PC-9 (cell line): Measurements from ENCODE around the gene NXT1. TPM values are rescaled to one million over a fixed set of nuclear protein-coding genes. Genes with fewer than 3 reads are reported as not detected.

Source experiments
- BruUV-seq: library from RNA; stranded (reverse); fragments of 400-500 nt; replicated peaks from 2 replicates; lab custom pipeline; 2021; lab: Mats Ljungman, UMichigan
- CTCF ChIA-PET: fragments of 300-600 bp; sonication (Branson Sonifier 250); formaldehyde crosslinking; loops from one replicate; lab custom pipeline; 2022; ENCODE audit warnings: antibody characterized with exemption; lab: Charles Lee
- POLR2A ChIA-PET: fragments of 300-600 bp; sonication (Branson Sonifier 250); formaldehyde crosslinking; loops from one replicate; lab custom pipeline; 2022; ENCODE audit warnings: antibody characterized with exemption; ENCODE audit not compliant: unreplicated experiment; lab: Charles Lee
- DNase-seq, 2 experiments: peaks; one replicate each; pipeline versions ENCODE4 v3.0.0 to v3.0.0-alpha.2; 2015 to 2022; ENCODE audit warnings: mixed read lengths in 1 of 2
- H2AFZ ChIP-seq: fragments of 200-600 bp; sonication (generic); 2 replicates; pipeline ENCODE4 v1.8.1; 2017; ENCODE audit warnings: antibody characterized with exemption
- H3F3A ChIP-seq: fragments of 200-600 bp; sonication (generic); 2 replicates; pipeline ENCODE4 v1.8.1; 2017; ENCODE audit warnings: antibody characterized with exemption, mild to moderate bottlenecking, low read depth; ENCODE audit not compliant: insufficient read depth
- H3K27ac ChIP-seq: fragments of 200-600 bp; sonication (generic); 2 replicates; pipeline ENCODE4 v1.6.1; 2016; ENCODE audit warnings: mixed run types
- H3K27me3 ChIP-seq: fragments of 200-600 bp; sonication (generic); 2 replicates; pipeline ENCODE4 v1.6.1; 2016; ENCODE audit warnings: low read depth, mixed run types; ENCODE audit not compliant: insufficient read depth
- H3K36me3 ChIP-seq: fragments of 200-600 bp; sonication (generic); 2 replicates; pipeline ENCODE4 v1.6.1; 2016; ENCODE audit warnings: low read depth, mixed run types
- H3K4me1 ChIP-seq: fragments of 200-600 bp; sonication (generic); replicated peaks from 2 replicates; pipeline ENCODE4 v1.6.1; 2016; ENCODE audit warnings: mixed run types; ENCODE audit not compliant: insufficient read depth
- H3K4me2 ChIP-seq: fragments of 200-600 bp; sonication (generic); 2 replicates; pipeline ENCODE4 v1.6.1; 2017; ENCODE audit warnings: mixed run types
- H3K4me3 ChIP-seq: fragments of 200-600 bp; sonication (generic); 2 replicates; pipeline ENCODE4 v1.6.1; 2016; ENCODE audit warnings: mixed run types
- H3K79me2 ChIP-seq: fragments of 200-600 bp; sonication (generic); 2 replicates; pipeline ENCODE4 v1.6.1; 2017; ENCODE audit warnings: low read depth, mixed run types
- H3K9me2 ChIP-seq: fragments of 200-600 bp; sonication (generic); 2 replicates; pipeline ENCODE4 v1.8.1; 2017; ENCODE audit warnings: mild to moderate bottlenecking; ENCODE audit not compliant: insufficient read depth
- H3K9me3 ChIP-seq: fragments of 200-600 bp; sonication (generic); 2 replicates; pipeline ENCODE4 v1.8.1; 2016; ENCODE audit warnings: low read depth; ENCODE audit not compliant: insufficient read depth
- H4K20me1 ChIP-seq: fragments of 200-600 bp; sonication (generic); 2 replicates; pipeline ENCODE4 v1.8.1; 2017; ENCODE audit not compliant: insufficient read depth
- CTCF ChIP-seq: fragments of 200-600 bp; sonication (generic); conservative IDR thresholded peaks from 2 replicates; pipeline ENCODE4 v1.6.1; 2017; ENCODE audit warnings: mixed run types, antibody characterized with exemption, mild to moderate bottlenecking, moderate library complexity
- EZH2 ChIP-seq: fragments of 200-600 bp; sonication (generic); IDR thresholded peaks from 2 replicates; pipeline ENCODE4 v1.8.0; 2017; ENCODE audit warnings: antibody characterized with exemption, low read depth
- intact Hi-C: fragments of 100-400 bp; cut with micrococcal nuclease; formaldehyde crosslinking; loops from one replicate; pipeline ENCODE4 v1.10.0; 2022; ENCODE audit not compliant: unreplicated experiment
- total RNA-seq: library from RNA; stranded (reverse); gene quantifications from 2 replicates; pipeline ENCODE4 v1.2.3, GENCODE V29; 2021

Gene NXT1
- total RNA-seq, 1 experiment from 2014 or later, result 29.8 TPM

GRCh38 chr20:23379772-23380171, 29.2 kb downstream of the NXT1 start:
- Histone ChIP-seq H3K27me3 (no peaks in the 10 kb centered on the region), H3K9me2 (no peaks in the 10 kb centered on the region), H3K4me2 (no peak overlapping the region), H3K79me2 (no peaks in the 10 kb centered on the region), H3K27ac (no peak overlapping the region), H4K20me1 (no peaks in the 10 kb centered on the region), H3K36me3 (peaks cover 34% of the 10 kb centered on the region), H3K4me1 (no peaks in the 10 kb centered on the region), H3K9me3 (peaks cover 6% of the 10 kb centered on the region; the same call in 1 of the 2 replicates), H3K4me3 (no peak overlapping the region), H3F3A (no peaks in the 10 kb centered on the region), H2AFZ (no peak overlapping the region)
- BruUV-seq, result no TSS peak
- TF ChIP-seq EZH2, result no peak
- no peak for TF ChIP-seq CTCF
- DNase-seq, result no peak
- intact Hi-C loops, result no loop called here
- CTCF ChIA-PET, result no interaction called here
- POLR2A ChIA-PET, result no interaction called here

GRCh38 chr20:23381876-23382275, 31.3 kb downstream of the NXT1 start:
- ChIA-PET CTCF (no interaction called here), POLR2A (no interaction called here)
- H3F3A ChIP-seq, result no peaks in the 10 kb centered on the region
- no peak for TF ChIP-seq EZH2
- no peak for TF ChIP-seq CTCF
- no peaks in the 10 kb centered on the region for H3K9me2 ChIP-seq
- peaks cover 26% of the 10 kb centered on the region for H3K36me3 ChIP-seq
- no peak overlapping the region for H3K4me2 ChIP-seq
- no TSS peak for BruUV-seq
- H3K79me2 ChIP-seq, result no peaks in the 10 kb centered on the region
- no peaks in the 10 kb centered on the region for H3K27me3 ChIP-seq
- no peak for DNase-seq
- no peaks in the 10 kb centered on the region for H4K20me1 ChIP-seq
- H2AFZ ChIP-seq, result no peak overlapping the region
- no peaks in the 10 kb centered on the region for H3K9me3 ChIP-seq
- H3K27ac ChIP-seq, result no peak overlapping the region
- intact Hi-C loops, result no loop called here
- no peaks in the 10 kb centered on the region for H3K4me1 ChIP-seq
- H3K4me3 ChIP-seq, result no peak overlapping the region

- Histone ChIP-seq H3K4me3 (no peak overlapping the region), H4K20me1 (no peaks in the 10 kb centered on the region; the same call in 1 of the 2 replicates), H3K9me3 (no peaks in the 10 kb centered on the region), H3K36me3 (0 out of 2 replicates have a peak, but pooled peaks cover 11% of the 10 kb centered on the region), H3K27me3 (no peaks in the 10 kb centered on the region), H3K4me2 (no peak overlapping the region), H3F3A (no peaks in the 10 kb centered on the region), H2AFZ (no peak overlapping the region), H3K4me1 (no peaks in the 10 kb centered on the region), H3K79me2 (no peaks in the 10 kb centered on the region), H3K9me2 (no peaks in the 10 kb centered on the region), H3K27ac (no peak overlapping the region)
- ChIA-PET CTCF (no interaction called here), POLR2A (no interaction called here)
- BruUV-seq, result no TSS peak
- intact Hi-C loops, result no loop called here
- DNase-seq, result no peak
- TF ChIP-seq EZH2 (no peak), CTCF (no peak)
These were observed 35.9 kb downstream of the NXT1 start for GRCh38 chr20:23386304-23387117.
